NCI-H187 (cell line): ENCODE measurements around the gene FTSJ3.
A peak's percentile ranks its signal among the peaks of the same experiment; 100 is the strongest.
"Not testable (repeated sequence)": the region's sequence is repeated elsewhere in the genome, so short reads cannot be mapped to it uniquely, and the experiment has no call there.

ENCODE experiments used
- DNase-seq, 2 experiments: peaks; one replicate each; lab custom pipeline; 2025; lab: John Stamatoyannopoulos, UW

Gene FTSJ3, protein sequence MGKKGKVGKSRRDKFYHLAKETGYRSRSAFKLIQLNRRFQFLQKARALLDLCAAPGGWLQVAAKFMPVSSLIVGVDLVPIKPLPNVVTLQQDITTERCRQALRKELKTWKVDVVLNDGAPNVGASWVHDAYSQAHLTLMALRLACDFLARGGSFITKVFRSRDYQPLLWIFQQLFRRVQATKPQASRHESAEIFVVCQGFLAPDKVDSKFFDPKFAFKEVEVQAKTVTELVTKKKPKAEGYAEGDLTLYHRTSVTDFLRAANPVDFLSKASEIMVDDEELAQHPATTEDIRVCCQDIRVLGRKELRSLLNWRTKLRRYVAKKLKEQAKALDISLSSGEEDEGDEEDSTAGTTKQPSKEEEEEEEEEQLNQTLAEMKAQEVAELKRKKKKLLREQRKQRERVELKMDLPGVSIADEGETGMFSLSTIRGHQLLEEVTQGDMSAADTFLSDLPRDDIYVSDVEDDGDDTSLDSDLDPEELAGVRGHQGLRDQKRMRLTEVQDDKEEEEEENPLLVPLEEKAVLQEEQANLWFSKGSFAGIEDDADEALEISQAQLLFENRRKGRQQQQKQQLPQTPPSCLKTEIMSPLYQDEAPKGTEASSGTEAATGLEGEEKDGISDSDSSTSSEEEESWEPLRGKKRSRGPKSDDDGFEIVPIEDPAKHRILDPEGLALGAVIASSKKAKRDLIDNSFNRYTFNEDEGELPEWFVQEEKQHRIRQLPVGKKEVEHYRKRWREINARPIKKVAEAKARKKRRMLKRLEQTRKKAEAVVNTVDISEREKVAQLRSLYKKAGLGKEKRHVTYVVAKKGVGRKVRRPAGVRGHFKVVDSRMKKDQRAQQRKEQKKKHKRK

DNA sequence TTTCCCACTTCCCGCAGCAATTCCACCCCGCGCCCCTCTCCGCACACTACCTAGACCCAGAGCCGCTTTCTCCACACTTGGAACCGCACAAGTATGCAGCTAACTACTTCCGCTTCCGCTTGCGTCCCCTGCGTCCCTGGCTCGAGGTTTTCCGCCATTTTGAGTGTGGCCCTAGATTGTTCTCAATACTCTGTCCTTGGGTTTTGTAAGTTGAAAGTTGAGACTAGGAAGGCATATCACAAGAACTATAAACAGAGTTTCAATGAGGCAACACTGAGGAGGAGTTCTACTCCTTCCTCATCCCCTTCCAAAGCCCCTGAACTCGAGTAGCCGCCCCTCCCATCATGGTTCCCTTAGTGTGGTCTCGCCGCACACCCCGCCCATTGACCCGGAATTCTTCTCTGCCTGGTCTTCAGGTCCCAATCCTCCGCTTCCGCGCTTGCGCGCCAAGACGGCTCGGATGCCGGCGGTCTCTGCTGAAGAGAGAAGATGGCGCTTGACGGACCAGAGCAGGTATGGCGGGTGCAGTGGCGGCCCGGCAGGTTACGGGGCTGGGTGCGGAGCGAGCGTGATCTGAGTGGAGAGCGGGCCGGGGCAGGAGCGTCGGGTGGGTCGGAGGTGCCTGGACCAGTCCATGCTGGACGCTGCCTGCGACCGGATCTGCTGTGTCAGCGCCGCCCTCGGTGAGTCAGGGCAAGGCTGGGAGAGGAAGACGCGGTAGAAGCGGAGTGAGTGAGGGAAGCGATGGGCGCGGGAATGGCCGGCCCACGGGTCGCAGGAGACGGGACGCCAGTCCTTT lies at the start of gene FTSJ3, which contains the start of gene PSMC5:
FTSJ3 (minus strand) TSS at position 662 of the 799 bp plus-strand sequence. CDS start 761 bp downstream, outside the sequence.
PSMC5 (plus strand) TSS at position 430 of the 799 bp plus-strand sequence; CDS start at position 490, 60 bp downstream.
- DNase-seq, result peak; percentile 93

DNA sequence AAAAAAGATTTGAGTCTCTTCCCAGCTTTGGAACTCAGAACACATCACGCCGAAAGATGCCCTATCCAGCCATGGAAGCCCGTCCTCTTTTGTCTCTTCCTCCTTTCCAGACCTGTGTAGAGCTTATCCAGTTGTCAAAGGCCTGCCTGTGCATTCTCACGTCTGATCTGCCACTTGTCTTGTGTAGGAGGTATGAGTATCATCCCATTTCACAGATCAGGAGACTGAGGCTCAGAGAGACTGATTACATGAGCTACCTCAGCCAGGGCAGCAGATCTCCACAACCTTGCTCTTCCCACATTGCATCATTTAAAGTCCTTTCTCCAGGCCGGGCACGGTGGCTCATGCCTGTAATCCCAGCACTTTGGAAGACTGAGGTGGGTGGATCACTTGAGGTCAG lies 47.2 kb upstream of the FTSJ3 start:
- not testable (repeated sequence) for DNase-seq

DNA sequence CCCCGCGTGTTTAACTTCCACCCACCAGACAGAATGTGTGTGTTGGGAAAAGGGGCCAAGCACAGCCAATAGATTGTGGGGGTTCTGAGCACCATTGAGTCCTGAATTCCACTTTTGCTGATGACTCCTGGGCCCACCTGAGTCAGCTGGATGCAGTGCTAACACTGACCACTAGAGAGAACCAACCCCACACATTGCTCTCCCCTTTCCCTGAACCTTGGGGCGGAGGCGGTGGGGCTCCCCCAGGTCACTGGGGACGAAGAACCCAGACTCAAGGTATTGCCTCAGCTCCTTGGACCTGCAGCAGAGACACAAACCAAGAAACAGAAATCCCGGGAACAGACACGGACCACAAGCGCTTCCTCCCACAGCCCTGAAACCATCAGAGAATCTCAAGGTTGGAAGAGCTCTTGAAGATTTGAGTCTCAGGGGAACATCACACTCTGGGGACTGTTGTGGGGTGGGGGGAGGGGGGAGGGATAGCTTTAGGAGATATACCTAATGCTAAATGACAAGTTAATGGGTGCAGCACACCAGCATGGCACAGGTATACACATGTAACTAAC lies 46.7 kb upstream of the FTSJ3 start:
- DNase-seq, result not testable (repeated sequence)

DNA sequence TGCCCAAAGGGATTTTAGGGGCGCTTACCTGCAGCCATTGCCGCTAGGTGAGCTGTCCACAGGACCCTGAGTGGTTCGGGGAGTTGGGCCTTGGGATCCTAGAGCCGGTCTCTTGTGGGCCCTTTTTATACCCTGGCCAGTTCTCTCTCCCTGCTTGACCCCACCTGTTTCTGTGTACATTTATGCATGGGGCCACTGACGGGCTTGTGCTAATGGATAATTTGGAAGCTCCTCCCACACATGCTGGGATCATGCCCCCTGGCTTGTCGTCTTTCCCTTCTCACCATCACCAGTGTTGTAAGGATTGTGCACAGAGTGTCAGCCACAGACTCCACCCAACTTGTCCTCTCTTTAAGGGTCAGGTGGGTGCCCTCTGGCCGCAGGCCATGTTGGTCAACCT lies 46.1 kb upstream of the FTSJ3 start, which contains the start of gene CSH2:
CSH2 (minus strand) TSS at position 101 of the 400 bp plus-strand sequence; CDS start at position 38, 63 bp downstream.
- DNase-seq, result not testable (repeated sequence)

DNA sequence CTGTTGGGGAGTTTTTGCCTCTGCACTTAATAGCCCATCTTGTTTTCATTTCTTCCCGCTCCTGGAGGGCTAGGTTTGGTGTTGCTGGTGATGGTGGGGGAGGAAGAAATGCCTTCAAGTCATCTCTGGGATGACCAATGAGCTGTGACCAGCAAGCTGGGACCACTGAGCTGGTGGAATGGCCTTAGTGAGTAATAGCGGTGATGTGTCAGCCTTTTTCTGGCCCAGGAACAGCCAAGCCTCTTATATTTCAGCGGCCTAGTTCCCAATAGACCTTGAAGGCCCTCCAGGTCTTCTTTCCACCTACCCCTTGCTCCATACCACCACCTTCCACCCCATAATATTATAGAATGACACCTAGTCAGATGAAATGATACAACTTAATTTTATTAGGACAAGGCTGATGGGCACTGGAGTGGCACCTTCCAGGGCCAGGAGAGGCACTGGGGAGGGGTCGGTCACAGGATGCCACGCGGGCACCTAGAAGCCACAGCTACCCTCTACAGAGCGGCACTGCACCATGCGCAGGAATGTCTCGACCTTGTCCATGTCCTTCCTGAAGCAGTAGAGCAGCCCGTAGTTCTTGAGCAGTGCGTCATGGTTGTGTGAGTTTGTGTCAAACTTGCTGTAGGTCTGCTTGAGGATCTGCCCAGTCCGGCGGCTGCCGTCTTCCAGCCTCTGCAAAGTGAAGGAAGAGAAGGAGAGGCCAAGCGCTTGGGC lies 44.3 kb upstream of the FTSJ3 start:
- not testable (repeated sequence) for DNase-seq

DNA sequence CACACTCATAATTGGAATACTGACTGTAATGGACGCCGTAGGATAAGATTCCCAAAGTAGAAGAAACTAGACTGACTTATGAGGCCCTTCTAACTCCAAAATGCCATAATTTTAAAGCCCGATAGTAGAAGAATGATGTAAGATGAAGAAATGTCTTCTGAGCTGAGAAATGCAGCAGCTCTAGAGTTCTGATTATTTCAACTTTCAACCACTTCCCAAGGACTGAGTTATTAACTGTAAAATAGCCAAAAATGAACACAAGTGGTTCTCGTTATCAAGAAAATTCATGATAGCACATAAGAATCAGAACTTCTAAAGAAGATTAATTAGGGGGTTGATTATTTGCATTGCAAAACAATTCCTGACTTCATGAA lies 42.8 kb upstream of the FTSJ3 start:
- not testable (repeated sequence) for DNase-seq

DNA sequence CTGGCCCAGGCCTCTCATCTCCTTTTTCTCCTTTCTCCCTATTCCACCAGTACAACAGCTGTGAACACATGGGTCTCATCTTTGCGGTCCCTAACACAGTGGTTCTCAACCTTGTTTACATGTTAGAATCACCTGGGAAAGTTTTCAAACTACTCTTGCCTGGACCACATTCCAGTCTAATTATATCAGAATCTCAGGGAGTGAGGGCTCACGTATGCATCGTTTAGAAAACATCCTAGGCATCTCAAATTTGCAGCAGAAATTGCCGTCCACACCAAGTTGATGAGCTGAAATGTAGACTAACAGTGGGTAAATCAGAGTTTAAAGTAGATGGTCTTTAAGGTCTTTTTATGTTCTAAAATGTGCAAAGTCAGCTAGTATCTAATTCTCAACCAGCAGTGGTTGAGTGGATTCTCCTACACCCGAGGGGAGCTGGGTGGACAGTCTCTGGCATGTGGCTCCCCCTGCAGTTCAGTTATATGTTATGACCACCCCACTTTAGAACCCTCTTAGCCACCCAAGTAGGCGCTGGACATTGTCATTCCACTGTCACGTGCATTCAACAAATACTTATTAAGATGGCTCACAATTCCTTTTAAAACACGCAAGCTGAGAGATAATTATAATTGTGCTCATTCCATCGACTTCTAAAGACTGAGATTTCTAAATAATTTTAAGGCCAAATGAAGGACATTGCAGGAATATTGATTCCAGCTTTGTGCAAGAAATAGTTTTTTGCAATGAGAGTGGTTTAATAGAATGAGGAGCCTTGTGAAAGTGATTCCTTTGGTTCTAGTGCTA lies 42.2 kb upstream of the FTSJ3 start:
- not testable (repeated sequence) for DNase-seq

DNA sequence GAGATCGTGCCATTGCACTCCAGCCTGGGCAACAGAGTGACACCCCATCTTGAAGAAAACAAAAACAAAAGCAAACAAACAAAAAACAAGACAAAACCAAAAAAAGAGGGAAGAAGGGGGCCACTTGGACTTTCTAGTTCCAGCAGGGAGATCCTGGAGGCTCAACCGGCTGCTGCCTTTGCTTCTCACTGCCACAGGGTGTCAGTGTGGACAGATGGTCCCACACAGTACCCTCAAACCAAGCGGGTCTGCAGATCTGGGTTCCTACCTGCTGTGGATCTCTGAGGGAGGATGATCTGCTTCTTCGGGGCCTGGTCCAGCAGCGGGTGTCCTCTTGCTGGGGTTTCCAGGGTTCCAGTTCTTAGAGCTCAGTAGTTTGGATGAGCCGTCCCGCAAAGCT lies 39.2 kb upstream of the FTSJ3 start:
- DNase-seq, result not testable (repeated sequence)

DNA sequence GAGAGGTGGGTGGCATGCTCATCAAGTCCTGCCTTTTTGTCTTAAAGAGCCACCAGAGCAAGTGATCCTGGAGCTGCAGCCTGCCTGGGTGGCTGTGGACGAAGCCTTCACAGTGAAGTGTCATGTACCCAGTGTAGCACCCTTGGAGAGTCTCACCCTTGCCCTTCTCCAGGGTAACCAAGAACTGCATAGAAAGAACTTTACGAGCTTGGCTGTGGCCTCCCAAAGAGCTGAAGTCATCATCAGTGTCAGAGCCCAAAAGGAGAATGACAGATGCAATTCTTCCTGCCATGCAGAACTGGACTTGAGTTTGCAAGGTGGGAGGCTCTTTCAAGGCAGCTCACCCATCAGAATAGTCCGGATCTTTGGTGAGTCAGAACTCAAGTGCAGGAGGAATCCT lies 31.8 kb upstream of the FTSJ3 start:
- DNase-seq, result no peak

DNA sequence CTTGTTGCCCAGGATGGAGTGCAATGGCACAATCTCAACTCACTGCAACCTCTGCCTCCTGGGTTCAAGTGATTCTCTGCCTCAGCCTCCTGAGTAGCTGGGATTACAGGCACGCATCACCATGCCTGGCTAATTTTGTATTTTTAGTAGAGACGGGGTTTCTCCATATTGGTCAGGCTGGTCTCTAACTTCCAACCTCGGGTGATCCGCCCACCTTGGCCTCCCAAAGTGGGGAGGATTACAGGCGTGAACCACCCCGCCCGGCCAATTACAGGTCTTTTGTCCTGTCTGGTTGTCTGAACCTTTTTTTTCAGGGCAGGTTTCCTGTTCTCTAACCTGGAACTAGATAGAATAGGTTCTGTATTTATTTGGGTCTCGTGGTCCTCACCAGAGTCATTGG lies 29.0 kb upstream of the FTSJ3 start:
- not testable (repeated sequence) for DNase-seq

DNA sequence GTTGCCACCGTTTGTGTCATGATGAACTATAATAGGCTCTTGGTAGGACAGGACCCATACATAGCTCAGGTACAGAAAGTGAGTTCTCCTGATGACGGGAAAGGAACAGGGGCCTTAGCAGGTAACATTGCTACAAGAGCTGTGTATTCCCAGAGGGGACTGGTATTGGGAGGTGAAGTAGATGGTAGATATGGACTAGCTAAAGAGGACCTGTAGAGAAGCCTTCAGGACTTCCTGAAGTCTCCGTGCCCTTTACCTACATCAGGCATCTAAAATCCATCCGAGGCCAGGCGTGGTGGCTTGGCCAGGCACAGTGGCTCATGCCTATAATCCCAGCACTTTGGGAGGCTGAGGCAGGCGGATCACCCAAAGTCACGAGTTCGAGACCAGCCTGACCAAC lies 27.7 kb upstream of the FTSJ3 start:
- DNase-seq, result no peak

DNA sequence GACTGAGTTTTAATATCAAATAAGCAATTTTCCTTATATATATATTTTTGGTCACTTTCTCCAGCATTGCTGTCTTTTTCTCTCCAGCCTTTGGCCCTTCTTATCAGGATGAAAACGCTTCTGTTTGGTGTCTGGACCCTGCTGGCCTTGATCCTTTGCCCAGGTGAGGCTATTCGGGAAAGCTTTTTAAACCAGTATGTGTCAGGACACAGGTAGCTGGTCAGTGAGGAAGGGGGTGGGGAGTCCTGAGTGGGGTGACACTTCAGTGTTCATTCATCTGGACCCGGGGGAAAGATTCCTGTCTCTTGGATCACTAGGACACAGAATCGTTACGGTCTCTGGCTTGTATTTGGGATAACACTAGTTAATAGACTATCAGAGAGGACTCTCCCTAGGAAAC lies 27.2 kb upstream of the FTSJ3 start:
- DNase-seq, result no peak

DNA sequence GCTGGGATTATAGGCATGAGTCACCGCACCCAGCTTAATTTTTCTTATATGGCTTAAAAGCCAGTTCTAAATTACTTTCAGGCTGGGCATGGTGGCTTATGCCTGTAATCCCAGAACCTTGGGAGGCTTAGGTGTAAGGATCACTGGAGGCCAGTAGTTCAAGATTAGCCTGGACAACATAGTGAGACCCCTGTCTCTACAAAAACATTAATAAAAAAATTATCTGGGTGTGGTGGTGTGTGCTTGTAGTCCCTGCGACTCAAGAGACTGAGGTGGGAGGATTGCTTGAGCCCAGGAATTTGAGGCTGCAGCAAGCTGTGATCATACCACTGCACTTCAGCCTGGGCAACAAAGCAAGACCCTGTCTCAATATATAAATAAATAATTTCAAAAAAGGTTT lies 25.8 kb upstream of the FTSJ3 start:
- DNase-seq, result no peak

DNA sequence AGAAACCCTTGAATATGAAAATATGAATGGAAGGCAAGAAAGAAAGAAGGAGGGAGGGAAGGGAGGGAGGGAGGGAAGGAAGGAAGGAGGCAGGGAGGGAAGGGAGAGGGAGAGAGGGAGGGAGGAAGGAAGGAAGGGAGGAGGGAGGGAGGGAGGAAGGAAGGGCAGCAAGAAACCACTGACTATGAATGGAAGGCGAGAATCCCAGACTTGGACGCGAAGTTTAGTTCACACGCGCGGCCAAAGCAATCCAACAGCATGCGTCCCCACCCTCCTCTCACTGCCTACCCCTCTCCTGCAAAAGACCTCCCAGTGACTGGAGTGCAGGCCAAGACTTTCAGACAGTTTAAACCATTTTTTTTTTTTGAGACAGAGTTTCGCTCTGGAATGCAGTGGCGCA lies 22.9 kb upstream of the FTSJ3 start:
- no peak for DNase-seq

DNA sequence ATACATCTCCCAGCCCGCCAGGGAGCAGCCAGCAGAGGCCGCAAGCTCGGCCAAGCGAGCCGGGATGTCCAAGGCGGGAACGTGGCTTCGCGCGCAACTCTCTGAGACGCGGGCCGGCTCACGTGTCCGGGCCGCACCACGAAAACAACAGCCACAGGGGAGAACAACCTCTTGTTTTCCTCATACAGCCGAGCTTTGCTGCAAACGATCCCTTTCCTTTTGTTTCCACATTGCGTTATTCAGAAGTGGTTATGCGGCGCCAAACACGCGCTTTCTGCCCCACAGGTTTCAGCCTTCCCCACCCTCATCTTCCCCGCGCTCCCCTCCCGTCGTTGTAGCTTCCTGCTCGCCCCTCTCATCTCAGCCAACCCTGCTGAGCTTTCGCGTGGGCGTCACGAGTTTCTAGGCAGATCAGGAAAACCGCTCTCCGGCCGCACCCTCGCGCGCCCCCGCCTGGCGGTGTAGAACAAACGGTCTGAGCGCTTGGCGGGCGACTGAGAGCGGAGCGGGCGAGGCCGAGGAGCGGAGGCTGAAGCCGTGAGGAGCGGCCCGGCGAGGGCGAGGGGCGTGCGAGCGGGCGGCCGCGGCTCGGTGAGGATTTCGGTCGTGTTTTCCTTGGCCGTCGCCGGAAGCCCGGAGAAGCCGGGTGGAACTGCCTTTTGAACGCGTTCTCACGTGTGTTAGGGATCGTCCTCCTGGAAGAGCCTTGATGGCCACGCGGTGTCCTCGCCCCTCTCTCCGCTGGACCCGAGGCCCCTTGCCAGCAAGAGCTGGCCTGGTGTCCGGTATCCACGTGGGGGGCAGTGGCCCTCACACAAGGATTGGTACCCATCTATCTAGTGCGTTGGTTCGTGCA lies 21.6 kb upstream of the FTSJ3 start:
- no peak for DNase-seq

DNA sequence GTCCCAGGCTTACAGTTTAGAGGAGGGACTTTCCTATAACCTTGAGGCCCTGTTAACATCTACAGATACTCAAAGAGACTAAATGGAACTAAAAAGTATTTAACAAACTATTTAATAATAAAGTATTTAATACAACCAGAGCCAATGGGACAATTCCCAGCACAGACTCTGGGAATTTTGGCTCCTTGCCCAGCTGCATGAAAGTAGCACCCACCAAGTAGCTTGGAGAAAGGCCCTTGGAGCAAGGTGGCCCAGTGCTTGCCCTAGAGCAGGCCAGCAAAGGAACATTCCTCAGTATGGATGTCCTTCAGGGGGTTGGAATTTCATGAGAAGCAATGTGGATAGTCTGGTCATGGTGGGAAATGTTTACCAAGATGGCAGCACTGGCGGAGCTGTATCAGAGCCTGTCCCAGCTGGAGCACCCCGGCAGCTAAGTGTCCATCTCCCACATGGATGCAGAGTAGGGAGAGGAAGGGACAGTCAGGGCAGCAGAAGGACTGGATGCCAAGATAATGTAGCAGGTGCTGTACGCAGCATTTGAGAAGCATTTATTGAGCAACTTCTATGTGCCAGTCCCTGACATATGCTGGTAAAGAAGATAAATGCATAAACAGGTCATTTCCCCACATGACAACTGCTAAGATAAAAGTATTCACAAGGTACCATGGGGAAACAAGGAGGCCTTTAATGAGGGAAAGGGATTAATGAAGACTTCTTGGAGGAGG lies 20.2 kb upstream of the FTSJ3 start:
- no peak for DNase-seq

DNA sequence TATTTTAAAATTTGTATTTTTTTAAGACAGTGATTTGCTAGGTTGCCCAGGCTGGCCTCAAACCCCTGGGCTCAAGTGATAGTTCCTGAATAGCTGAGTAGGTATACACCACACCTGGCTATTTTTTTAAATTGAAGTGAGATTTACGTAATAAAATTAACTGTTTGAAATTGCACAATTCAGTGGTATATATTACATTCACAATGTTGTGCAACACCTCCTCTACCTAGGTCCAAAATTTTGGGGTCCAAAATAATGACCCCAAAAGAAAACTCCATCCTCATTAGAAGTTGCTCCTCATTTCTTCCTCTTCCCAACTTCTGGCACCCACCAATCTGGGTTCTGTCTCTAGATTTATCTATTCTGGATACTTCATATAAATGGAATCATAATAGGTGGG lies 18.0 kb upstream of the FTSJ3 start:
- no peak for DNase-seq

DNA sequence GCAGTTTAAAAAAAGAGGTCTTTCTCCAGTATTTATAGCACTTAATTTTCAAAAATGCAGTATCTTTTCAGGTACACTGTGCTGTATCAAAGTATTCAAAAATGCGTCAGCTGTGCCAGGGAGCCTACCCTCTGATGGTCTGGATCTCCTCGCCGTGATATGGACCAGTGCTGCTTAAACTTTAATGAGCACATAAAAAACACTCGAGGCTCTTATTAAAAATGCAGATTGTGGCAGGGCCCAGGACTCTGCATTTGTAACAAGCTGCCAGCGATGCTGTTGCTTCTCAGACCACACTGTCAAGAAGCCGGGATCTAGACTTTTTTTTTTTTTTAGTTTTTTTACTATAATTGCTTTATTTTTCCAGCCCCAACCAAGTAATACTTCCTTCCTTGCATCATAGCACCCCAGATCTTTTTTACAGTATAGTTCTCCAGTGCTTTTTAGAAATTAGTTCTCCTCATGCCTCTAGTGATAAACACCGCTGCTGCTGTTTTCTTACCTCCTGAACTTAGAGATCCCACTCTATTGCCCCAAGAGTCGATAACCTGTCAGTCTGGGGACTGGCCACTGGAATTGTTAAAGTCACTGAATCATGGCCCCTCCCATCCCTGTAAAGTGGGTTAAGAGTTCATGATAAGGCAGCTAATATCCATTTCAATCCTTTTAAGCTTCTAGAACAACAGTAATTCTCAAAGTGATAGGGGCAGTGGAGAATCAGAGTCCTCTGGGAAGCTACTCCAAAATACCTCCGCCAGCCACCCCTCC lies 16.6 kb upstream of the FTSJ3 start:
- DNase-seq, result no peak
